WERI-Rb-1 (cell line): Measurements from ENCODE around the gene GPR146.

Source experiments
- DNase-seq: peaks from one replicate; pipeline ENCODE4 v3.0.0-alpha.2; 2020
- H3K27ac ChIP-seq: fragments of 250-450 bp; sonication (Bioruptor Pico); 2 replicates; pipeline ENCODE4 v1.5.1; 2020; ENCODE audit warnings: mild to moderate bottlenecking, moderate library complexity
- H3K27me3 ChIP-seq: fragments of 250-450 bp; sonication (Bioruptor Pico); 2 replicates; pipeline ENCODE4 v1.5.1; 2021; ENCODE audit warnings: mild to moderate bottlenecking, low read depth, moderate library complexity; ENCODE audit not compliant: insufficient read depth, severe bottlenecking
- H3K36me3 ChIP-seq: fragments of 250-450 bp; sonication (Bioruptor Pico); 2 replicates; pipeline ENCODE4 v1.5.1; 2020; ENCODE audit warnings: mild to moderate bottlenecking, moderate library complexity
- H3K4me3 ChIP-seq: 2 replicates; pipeline ENCODE4 v1.5.1; 2011; ENCODE audit warnings: low read depth, mild to moderate bottlenecking, control low read depth, low read length
- H3K9me3 ChIP-seq: fragments of 250-450 bp; sonication (Bioruptor Pico); 2 replicates; pipeline ENCODE4 v1.5.1; 2021; ENCODE audit warnings: mild to moderate bottlenecking, moderate library complexity; ENCODE audit not compliant: severe bottlenecking
- CTCF ChIP-seq: IDR thresholded peaks from 2 replicates; pipeline ENCODE4 v1.5.1; 2011; ENCODE audit warnings: low read depth, mild to moderate bottlenecking, control low read depth, inconsistent platforms, low read length

The GPR146 gene

GRCh38 chr7:1104516-1105179, 60.3 kb downstream of the GPR146 start:
- no peak for TF ChIP-seq CTCF
- Histone ChIP-seq H3K4me3 (no peak overlapping the region), H3K27ac (no peak overlapping the region), H3K27me3 (no peaks in the 10 kb centered on the region), H3K36me3 (no peaks in the 10 kb centered on the region; the same call in 1 of the 2 replicates), H3K9me3 (no peaks in the 10 kb centered on the region)
- DNase-seq, result no peak

- no peak for TF ChIP-seq CTCF
- DNase-seq, result no peak
- H3K27ac ChIP-seq, result no peak overlapping the region
- no peaks in the 10 kb centered on the region for H3K9me3 ChIP-seq
- no peaks in the 10 kb centered on the region; the same call in 1 of the 2 replicates for H3K36me3 ChIP-seq
- no peaks in the 10 kb centered on the region for H3K27me3 ChIP-seq
- no peak overlapping the region for H3K4me3 ChIP-seq
Observed at GRCh38 chr7:1105189-1105588, 60.8 kb downstream of the GPR146 start.

GRCh38 chr7:1106063-1106792, 61.9 kb downstream of the GPR146 start:
- H3K36me3 ChIP-seq, result no peaks in the 10 kb centered on the region
- TF ChIP-seq CTCF, result no peak
- H3K27me3 ChIP-seq, result no peaks in the 10 kb centered on the region
- no peak overlapping the region for H3K27ac ChIP-seq
- no peaks in the 10 kb centered on the region for H3K9me3 ChIP-seq
- H3K4me3 ChIP-seq, result no peak overlapping the region
- DNase-seq, result no peak

DNA sequence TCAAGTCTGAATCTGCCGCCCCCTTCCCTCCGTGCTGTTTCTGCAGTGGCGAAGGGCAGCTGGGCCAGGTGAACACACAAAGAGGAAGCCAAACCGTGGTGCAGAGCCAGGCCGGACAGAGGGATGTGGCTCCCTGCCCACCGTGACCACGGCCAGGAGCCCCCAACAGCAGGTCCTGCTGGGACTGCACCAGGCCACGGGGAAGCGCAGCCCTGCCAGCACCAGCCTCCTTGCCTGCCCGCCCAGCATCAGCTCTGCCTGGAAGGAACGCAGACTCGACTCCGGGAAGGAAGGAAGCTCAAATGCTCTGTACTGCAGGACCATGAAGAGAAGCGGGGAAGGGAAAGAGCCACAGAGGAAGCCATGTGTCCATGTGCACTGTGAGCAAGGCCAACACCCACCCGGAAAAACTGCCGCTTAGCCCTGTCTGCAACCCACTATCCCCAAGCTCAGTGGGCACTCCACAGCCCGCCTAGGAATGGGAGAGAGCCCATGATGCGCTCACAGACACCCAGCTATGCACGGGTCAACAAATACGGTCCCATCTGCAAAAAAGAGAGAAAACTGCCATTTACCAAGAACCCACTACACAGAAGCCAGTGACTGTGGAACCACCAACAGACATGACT, 62.6 kb downstream of the GPR146 start:
- Histone ChIP-seq H3K36me3 (no peaks in the 10 kb centered on the region), H3K27ac (no peak overlapping the region), H3K9me3 (no peaks in the 10 kb centered on the region), H3K27me3 (no peaks in the 10 kb centered on the region), H3K4me3 (no peak overlapping the region)
- no peak for TF ChIP-seq CTCF
- no peak for DNase-seq

DNA sequence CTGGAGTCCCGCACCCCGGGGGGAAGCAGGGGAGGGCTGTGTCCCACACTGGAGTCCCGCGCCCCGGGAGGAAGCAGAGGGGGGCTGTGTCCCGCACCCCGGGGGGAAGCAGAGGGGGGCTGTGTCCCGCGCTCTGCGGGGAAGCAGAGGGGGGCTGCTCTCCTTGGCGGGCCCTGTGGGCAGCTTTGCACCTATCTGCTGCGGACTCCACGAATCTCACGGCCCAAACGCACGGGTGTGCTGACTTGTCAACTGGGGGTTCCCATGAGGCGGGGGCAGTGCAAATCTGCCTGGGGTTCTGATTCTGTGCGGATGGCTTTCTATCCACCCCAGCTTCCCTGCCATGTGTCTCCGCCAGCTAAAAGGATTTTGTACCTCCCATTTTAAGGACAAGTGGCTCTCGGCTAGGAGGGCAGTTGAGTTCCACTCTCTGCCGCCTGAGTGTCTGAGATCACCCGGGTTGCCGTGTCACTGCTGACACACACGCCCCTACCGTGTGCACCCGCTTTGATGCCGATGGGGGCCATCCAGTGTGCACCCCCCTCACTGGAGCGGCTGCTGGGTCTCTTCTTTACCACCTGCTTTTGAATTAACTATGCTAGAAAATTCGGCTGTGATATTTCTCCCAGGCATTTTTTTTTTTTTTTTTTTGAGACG, 64.0 kb downstream of the GPR146 start:
- no peak for DNase-seq
- H3K36me3 ChIP-seq, result no peaks in the 10 kb centered on the region
- H3K27ac ChIP-seq, result no peak overlapping the region
- no peaks in the 10 kb centered on the region for H3K27me3 ChIP-seq
- H3K4me3 ChIP-seq, result no peak overlapping the region
- no peak for TF ChIP-seq CTCF
- no peaks in the 10 kb centered on the region for H3K9me3 ChIP-seq
